ENCODE measurements around the gene EVI5.

- TF ChIP-seq EZH2 (IDR thresholded peaks at IDR 0.05; ENCODE audit: insufficient read depth, low read length) (no peak), CTCF (IDR thresholded peaks at IDR 0.05; ENCODE audit: insufficient read depth, low read depth, low read length) (no peak)
Observed at GRCh38 chr1:92756537-92756936, 28.4 kb downstream of the EVI5 start.
